GM23248 (cell line): ENCODE measurements around the gene FBP2. TPM values are rescaled to one million over a fixed set of nuclear protein-coding genes. Genes with fewer than 3 reads are reported as not detected.
"Not testable (repeated sequence)": the region's sequence is repeated elsewhere in the genome, so short reads cannot be mapped to it uniquely, and the experiment has no call there.

Experiments
- DNase-seq: peaks from one replicate; pipeline ENCODE4 v3.0.0-alpha.2; 2015
- H2AFZ ChIP-seq: fragments of 200-600 bp; sonication (generic); 2 replicates; pipeline ENCODE4 v1.6.1; 2016; ENCODE audit warnings: antibody characterized with exemption
- H3F3A ChIP-seq: fragments of 200-600 bp; sonication (generic); 2 replicates; pipeline ENCODE4 v1.6.1; 2016; ENCODE audit warnings: mild to moderate bottlenecking, antibody characterized with exemption, mixed run types; ENCODE audit not compliant: insufficient read depth
- H3K27ac ChIP-seq: fragments of 200-600 bp; sonication (generic); 2 replicates; pipeline ENCODE4 v1.5.1; 2016; ENCODE audit warnings: mild to moderate bottlenecking
- H3K27me3 ChIP-seq: fragments of 200-600 bp; sonication (generic); replicated peaks from 2 replicates; pipeline ENCODE4 v1.6.1; 2016; ENCODE audit warnings: mild to moderate bottlenecking; ENCODE audit not compliant: insufficient read depth
- H3K36me3 ChIP-seq: fragments of 200-600 bp; sonication (generic); 2 replicates; pipeline ENCODE4 v1.6.1; 2016; ENCODE audit warnings: low read depth, mild to moderate bottlenecking
- H3K4me1 ChIP-seq: fragments of 200-600 bp; sonication (generic); 2 replicates; pipeline ENCODE4 v1.6.1; 2016; ENCODE audit warnings: mild to moderate bottlenecking; ENCODE audit not compliant: insufficient read depth
- H3K4me2 ChIP-seq: fragments of 200-600 bp; sonication (generic); one replicate; pipeline ENCODE4 v1.6.1; 2016; ENCODE audit warnings: mild to moderate bottlenecking; ENCODE audit not compliant: unreplicated experiment
- H3K4me3 ChIP-seq: fragments of 200-600 bp; sonication (generic); 2 replicates; pipeline ENCODE4 v1.5.1; 2016; ENCODE audit warnings: mild to moderate bottlenecking
- H3K79me2 ChIP-seq: fragments of 200-600 bp; sonication (generic); 2 replicates; pipeline ENCODE4 v1.6.1; 2016; ENCODE audit warnings: mild to moderate bottlenecking; ENCODE audit not compliant: insufficient read depth
- H3K9ac ChIP-seq: fragments of 200-600 bp; sonication (generic); 2 replicates; pipeline ENCODE4 v1.6.1; 2016; ENCODE audit warnings: mild to moderate bottlenecking
- H3K9me2 ChIP-seq: fragments of 200-600 bp; sonication (generic); 2 replicates; pipeline ENCODE4 v1.6.1; 2016; ENCODE audit warnings: mixed run types, mild to moderate bottlenecking, moderate library complexity; ENCODE audit not compliant: insufficient read depth
- H3K9me3 ChIP-seq: fragments of 200-600 bp; sonication (generic); one replicate; pipeline ENCODE4 v1.6.1; 2017; ENCODE audit warnings: low read depth
- H4K20me1 ChIP-seq: fragments of 200-600 bp; sonication (generic); 2 replicates; pipeline ENCODE4 v1.6.0; 2016; ENCODE audit not compliant: insufficient read depth
- EZH2 ChIP-seq: fragments of 200-600 bp; sonication (generic); IDR thresholded peaks from 2 replicates; pipeline ENCODE4 v1.6.1; 2018; ENCODE audit warnings: antibody characterized with exemption, mild to moderate bottlenecking; ENCODE audit not compliant: insufficient read depth, poor library complexity, severe bottlenecking
- EZH2phosphoT487 ChIP-seq: fragments of 200-600 bp; sonication (generic); IDR thresholded peaks from 2 replicates; pipeline ENCODE4 v1.6.1; 2018; ENCODE audit warnings: antibody characterized with exemption, moderate library complexity, mild to moderate bottlenecking, low read depth; ENCODE audit not compliant: insufficient read depth
- WGBS, 2 experiments: methylation state at CpG; one replicate each; pipeline ENCODE4 v1.1.6; 2015 to 2017; ENCODE audit warnings: low lambda C conversion rate in 2 of 2, low coverage in 1 of 2; ENCODE audit errors: missing lambda C conversion rate in 2 of 2; 5-methylcytosine and 5-hydroxymethylcytosine counted together
- in situ Hi-C: fragments of 300-500 bp; cut with MboI; formaldehyde crosslinking; loops from 2 replicates; pipeline ENCODE4 v1.15.0; 2020
- polyA plus RNA-seq: library from polyadenylated mRNA; unstranded; fragments of >200 nt; fragmentation: Nextera tagmentation; extraction: Ambion mirVana; gene quantifications from 2 replicates; pipeline ENCODE4 v1.2.1, GENCODE V29; 2016
- total RNA-seq: library from RNA; depleted of rRNA; stranded (reverse); fragments of >200 nt; shearing (Covaris generic); gene quantifications from 2 replicates; pipeline ENCODE4 v1.2.3, GENCODE V29; 2014

Gene FBP2
- total and polyA plus RNA-seq, 2 experiments from 2014 or later: not detected

GRCh38 chr9:94599102-94599501 lies 5.5 kb upstream of the FBP2 start:
- no peaks in the 10 kb centered on the region for H3K9me3 ChIP-seq
- H3K79me2 ChIP-seq: no peaks in the 10 kb centered on the region
- H3K4me1 ChIP-seq: no peaks in the 10 kb centered on the region
- no peaks in the 10 kb centered on the region for H4K20me1 ChIP-seq
- H3K9ac ChIP-seq: no peak overlapping the region
- no peak for TF ChIP-seq EZH2
- TF ChIP-seq EZH2phosphoT487: no peak
- in situ Hi-C loops: no loop called here
- no peaks in the 10 kb centered on the region for H3K9me2 ChIP-seq
- no peak overlapping the region for H3K27ac ChIP-seq
- H3K4me2 ChIP-seq: no peak overlapping the region
- H2AFZ ChIP-seq: no peak overlapping the region
- DNase-seq: no peak
- H3K4me3 ChIP-seq: no peak overlapping the region
- 53 to 54% methylated on average over 7 of the region's 7 CpGs for WGBS, 2 experiments
- no peaks in the 10 kb centered on the region for H3K36me3 ChIP-seq
- H3K27me3 ChIP-seq: peaks cover 10% of the 10 kb centered on the region
- no peaks in the 10 kb centered on the region for H3F3A ChIP-seq

- WGBS, 2 experiments: 40 to 50% methylated on average over 7 of the region's 7 CpGs
These were observed 941 bp downstream of the FBP2 start for GRCh38 chr9:94592683-94593082.

GRCh38 chr9:94591876-94592275 lies 1.7 kb downstream of the FBP2 start:
- Histone ChIP-seq H3K4me3 (no peak overlapping the region), H3K27ac (no peak overlapping the region), H3F3A (no peaks in the 10 kb centered on the region), H3K9ac (no peak overlapping the region), H3K4me2 (no peak overlapping the region), H3K4me1 (0 out of 2 replicates have a peak, but pooled peaks cover 4% of the 10 kb centered on the region), H3K9me3 (no peaks in the 10 kb centered on the region), H3K36me3 (no peaks in the 10 kb centered on the region), H3K9me2 (no peaks in the 10 kb centered on the region), H3K27me3 (peaks cover 8% of the 10 kb centered on the region), H4K20me1 (no peaks in the 10 kb centered on the region), H3K79me2 (no peaks in the 10 kb centered on the region), H2AFZ (no peak overlapping the region)
- no peak for DNase-seq
- WGBS, 2 experiments: 74 to 85% methylated on average over 8 of the region's 8 CpGs
- no peak for TF ChIP-seq EZH2
- TF ChIP-seq EZH2phosphoT487: no peak
- in situ Hi-C loops: no loop called here

More at GRCh38 chr9:94592683-94593082, 941 bp downstream of the FBP2 start:
- H3K79me2 ChIP-seq, DNase-seq, in situ Hi-C loops, H3F3A ChIP-seq, H3K27ac ChIP-seq, H3K4me1 ChIP-seq, H3K4me2 ChIP-seq, H3K9ac ChIP-seq, H3K9me3 ChIP-seq, H3K27me3 ChIP-seq, H2AFZ ChIP-seq, H3K9me2 ChIP-seq, H3K36me3 ChIP-seq, H3K4me3 ChIP-seq, H4K20me1 ChIP-seq: not testable (repeated sequence)

GRCh38 chr9:94591046-94591545 lies 2.5 kb downstream of the FBP2 start:
- H4K20me1 ChIP-seq, H3K9me3 ChIP-seq, H3K9ac ChIP-seq, H3K27me3 ChIP-seq, DNase-seq, in situ Hi-C loops, H3K4me3 ChIP-seq, H3K4me2 ChIP-seq, H3K4me1 ChIP-seq, H2AFZ ChIP-seq, H3K36me3 ChIP-seq, H3K9me2 ChIP-seq, H3K79me2 ChIP-seq, H3F3A ChIP-seq, H3K27ac ChIP-seq: not testable (repeated sequence)
- WGBS, 2 experiments: 71 to 76% methylated on average over 17 to 21 of the region's 38 CpGs

- Histone ChIP-seq H3K4me1 (0 out of 2 replicates have a peak, but pooled peaks cover 4% of the 10 kb centered on the region), H3K27me3 (peaks cover 3% of the 10 kb centered on the region), H3K4me2 (no peak overlapping the region), H3K9ac (no peak overlapping the region), H3K36me3 (no peaks in the 10 kb centered on the region), H3F3A (no peaks in the 10 kb centered on the region), H2AFZ (no peak overlapping the region), H3K27ac (no peak overlapping the region), H3K9me2 (no peaks in the 10 kb centered on the region), H3K9me3 (no peaks in the 10 kb centered on the region), H3K79me2 (no peaks in the 10 kb centered on the region), H4K20me1 (no peaks in the 10 kb centered on the region), H3K4me3 (no peak overlapping the region)
- in situ Hi-C loops: no loop called here
- no peak for TF ChIP-seq EZH2phosphoT487
- no peak for TF ChIP-seq EZH2
- 62 to 63% methylated on average over 8 to 9 of the region's 9 CpGs for WGBS, 2 experiments
- DNase-seq: no peak
These were observed 4.9 kb downstream of the FBP2 start for GRCh38 chr9:94588681-94589080.
